Activated naive CD4-positive, alpha-beta T cell treated with anti-CD3 and anti-CD28 coated beads, Interleukin-2, amount 50 U/mL, for 72 hours (primary cell): Measurements from ENCODE around the gene NRARP. TPM values are rescaled to one million over a fixed set of nuclear protein-coding genes. Genes with fewer than 3 reads are reported as not detected.

ENCODE experiments used
- ATAC-seq, 2 donors: fragments of 150-1000 bp; cut with Tn5 transposase; 2 replicates each; pipeline ENCODE4 v1.10.0; 2021; ENCODE audit warnings: mild to moderate bottlenecking in 2 of 2, moderate library complexity in 2 of 2
- DNase-seq, 2 donors: peaks; one replicate each; pipeline ENCODE4 v3.0.0; 2021 to 2022; ENCODE audit warnings: low spot score in 2 of 2
- H3K27ac Mint-ChIP-seq, 2 donors: one replicate each; pipeline ENCODE4 v1.8.0; 2022; ENCODE audit warnings: mild to moderate bottlenecking in 2 of 2, mixed read lengths in 2 of 2
- H3K36me3 Mint-ChIP-seq, 2 donors: one replicate each; pipeline ENCODE4 v1.8.0; 2022; ENCODE audit warnings: mixed read lengths in 2 of 2
- H3K9me3 Mint-ChIP-seq, 2 donors: one replicate each; pipeline ENCODE4 v1.8.0; 2022; ENCODE audit warnings: mixed read lengths in 2 of 2
- total RNA-seq, 2 donors: library from RNA; stranded (reverse); gene quantifications; one replicate each; pipeline ENCODE4 v1.2.3, GENCODE V29; 2022

Gene NRARP
- total RNA-seq, 2 donors from 2014 or later: 0.61 to 3.1 TPM

GRCh38 chr9:137251490-137252268 is 50.4 kb downstream of the NRARP start:
- ATAC-seq: no peak
- Mint-ChIP-seq H3K27ac (no peak overlapping the region), H3K36me3 (peaks cover 0 to 16% of the 10 kb centered on the region in 2 donors), H3K9me3 (no peaks in the 10 kb centered on the region)
- no peak for DNase-seq

GRCh38 chr9:137251194-137251461 is 50.9 kb downstream of the NRARP start, which contains the start of gene STPG3:
Gene STPG3, plus strand, starts transcription at chr9:137251286. Its CDS starts 1 bp downstream, at chr9:137251287.
- no peak for DNase-seq
- ATAC-seq: no peak
- Mint-ChIP-seq H3K36me3 (peaks cover 0 to 10% of the 10 kb centered on the region in 2 donors), H3K27ac (no peak within 1 kb of the TSS), H3K9me3 (no peaks in the 10 kb centered on the region)

DNA sequence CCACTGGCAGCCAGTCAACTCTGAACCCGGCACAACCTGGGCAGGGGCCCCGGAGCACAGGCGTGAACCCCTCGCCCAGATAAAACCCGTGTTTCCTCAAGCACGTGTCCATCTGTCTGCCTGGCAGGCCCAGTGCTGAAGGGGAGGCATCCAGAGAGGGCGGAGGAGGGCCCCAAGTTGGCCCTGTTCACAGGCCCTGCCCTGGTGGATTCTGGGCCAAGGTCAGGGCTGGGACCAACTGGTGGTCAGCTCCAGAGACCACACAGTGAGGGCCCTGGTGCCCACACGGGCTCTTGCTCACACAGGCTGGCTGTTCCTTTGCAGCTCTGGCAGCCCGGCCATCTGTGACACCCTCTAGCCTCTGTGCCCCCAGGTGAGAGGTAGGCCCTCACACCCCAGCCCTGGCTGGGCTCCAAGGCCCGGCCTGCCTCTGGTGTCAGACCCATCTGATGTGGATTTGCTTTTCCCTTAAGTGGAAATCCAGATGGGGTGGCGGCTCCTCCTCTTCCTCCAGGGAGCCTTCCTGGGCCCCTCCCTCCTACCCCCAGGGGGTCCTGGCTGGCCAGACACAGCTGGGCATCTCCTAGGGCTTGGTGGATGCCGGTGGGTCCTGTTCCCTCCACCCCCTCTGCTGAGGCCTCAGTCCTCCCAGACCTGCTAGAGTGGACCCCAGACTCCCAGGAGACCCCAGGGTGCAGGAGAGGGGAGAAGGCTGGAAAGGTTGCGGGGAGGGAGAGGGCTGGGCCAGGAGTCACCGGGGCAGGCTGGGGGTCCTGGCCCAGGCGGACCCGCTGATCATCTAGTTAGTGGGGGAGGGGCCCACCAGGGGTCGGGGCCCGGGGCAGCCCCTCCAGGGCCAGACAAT is 51.5 kb downstream of the NRARP start:
- Mint-ChIP-seq H3K27ac (no peak overlapping the region), H3K9me3 (no peaks in the 10 kb centered on the region), H3K36me3 (peaks cover 0 to 4% of the 10 kb centered on the region in 2 donors)
- ATAC-seq (no peak), DNase-seq (no peak)

Other genes with a start within 250 kb of the NRARP start
- under 1 TPM in 1 of 2 donors, not detected in 1; 0.27 TPM for gene ENTPD2, start 248.2 kb downstream of the NRARP start, total RNA-seq
- gene SAPCD2, start 231.7 kb downstream of the NRARP start, total RNA-seq: 10 to 100 TPM in 1 of 2 donors, 1 to 10 TPM in 1; 3.5 to 13.3 TPM
- gene UAP1L1, start 224.8 kb downstream of the NRARP start, total RNA-seq: 10 to 100 TPM in 1 of 2 donors, 1 to 10 TPM in 1; 7.5 to 28.2 TPM
- gene MAN1B1, start 215.3 kb downstream of the NRARP start, total RNA-seq: 10 to 100 TPM; 23.8 to 41.4 TPM
- gene DPP7, start 187.5 kb downstream of the NRARP start, total RNA-seq: 100 to 1,000 TPM; 172 to 236 TPM
- gene GRIN1, start 163.1 kb downstream of the NRARP start, total RNA-seq: under 1 TPM in 1 of 2 donors, not detected in 1; 0.10 TPM
- gene LRRC26, start 132.2 kb downstream of the NRARP start, total RNA-seq: not detected
- gene TMEM210, start 130.2 kb downstream of the NRARP start, total RNA-seq: not detected
- 10 to 100 TPM; 48.1 to 68.3 TPM for gene ANAPC2, start 113.7 kb downstream of the NRARP start, total RNA-seq
- 10 to 100 TPM; 37.1 to 64.0 TPM for gene SSNA1, start 113.6 kb downstream of the NRARP start, total RNA-seq
- gene TPRN, start 101.5 kb downstream of the NRARP start, total RNA-seq: 1 to 10 TPM; 5.7 to 7.3 TPM
- 10 to 100 TPM; 15.3 to 27.1 TPM for gene TMEM203, start 96.6 kb downstream of the NRARP start, total RNA-seq
- gene NDOR1, start 96.6 kb downstream of the NRARP start, total RNA-seq: 10 to 100 TPM; 31.7 to 48.5 TPM
- 1 to 10 TPM; 3.1 to 9.4 TPM for gene RNF208, start 80.0 kb downstream of the NRARP start, total RNA-seq
- gene CYSRT1, start 77.1 kb downstream of the NRARP start, total RNA-seq: under 1 TPM; 0.34 to 0.64 TPM
- gene RNF224, start 74.8 kb downstream of the NRARP start, total RNA-seq: not detected
- under 1 TPM in 1 of 2 donors, not detected in 1; 0.12 TPM for gene SLC34A3, start 71.4 kb downstream of the NRARP start, total RNA-seq
- gene TUBB4B, start 61.0 kb downstream of the NRARP start, total RNA-seq: 100 to 1,000 TPM; 277 to 307 TPM
- not detected for gene STPG3, start 51.0 kb downstream of the NRARP start, total RNA-seq
- gene NELFB, start 46.9 kb downstream of the NRARP start, total RNA-seq: 10 to 100 TPM; 57.6 to 58.4 TPM
- 1 to 10 TPM; 2.6 to 8.8 TPM for gene TOR4A, start 24.5 kb downstream of the NRARP start, total RNA-seq
- gene EXD3, start 120.9 kb upstream of the NRARP start, total RNA-seq: 10 to 100 TPM in 1 of 2 donors, 1 to 10 TPM in 1; 7.9 to 14.8 TPM
- gene NOXA1, start 121.1 kb upstream of the NRARP start, total RNA-seq: 1 to 10 TPM in 1 of 2 donors, not detected in 1; 1.5 TPM
- gene ENTPD8, start 139.1 kb upstream of the NRARP start, total RNA-seq: not detected
- 10 to 100 TPM; 12.0 to 61.3 TPM for gene NSMF, start 157.1 kb upstream of the NRARP start, total RNA-seq
- gene PNPLA7, start 248.1 kb upstream of the NRARP start, total RNA-seq: 1 to 10 TPM; 3.7 to 4.4 TPM
- 10 to 100 TPM; 21.2 to 31.6 TPM for gene MRPL41, start 249.6 kb upstream of the NRARP start, total RNA-seq